GM12891 (cell line): ENCODE data around the gene ECHDC3.

Experiments
- PAX5 ChIP-seq: IDR thresholded peaks from 2 replicates; pipeline ENCODE4 v1.6.1; 2011; ENCODE audit warnings: low read length, moderate library complexity, mild to moderate bottlenecking; ENCODE audit not compliant: insufficient read depth, severe bottlenecking
- POLR2A ChIP-seq: IDR thresholded peaks from 2 replicates; pipeline ENCODE4 v1.6.1; 2011; ENCODE audit warnings: low read depth, low read length, control low read depth
- POLR2AphosphoS5 ChIP-seq: IDR thresholded peaks from 2 replicates; pipeline ENCODE4 v1.6.1; 2011; ENCODE audit warnings: low read depth, low read length, control low read depth
- POU2F2 ChIP-seq: IDR thresholded peaks from 2 replicates; pipeline ENCODE4 v1.6.1; 2011; ENCODE audit warnings: low read depth, mild to moderate bottlenecking, control low read depth, low read length, moderate library complexity
- SPI1 ChIP-seq: IDR thresholded peaks from 2 replicates; pipeline ENCODE4 v1.6.1; 2011; ENCODE audit warnings: low read depth, low read length, control low read depth
- TAF1 ChIP-seq: IDR thresholded peaks from 2 replicates; pipeline ENCODE4 v1.6.1; 2011; ENCODE audit warnings: low read depth, low read length, control low read depth

DNA sequence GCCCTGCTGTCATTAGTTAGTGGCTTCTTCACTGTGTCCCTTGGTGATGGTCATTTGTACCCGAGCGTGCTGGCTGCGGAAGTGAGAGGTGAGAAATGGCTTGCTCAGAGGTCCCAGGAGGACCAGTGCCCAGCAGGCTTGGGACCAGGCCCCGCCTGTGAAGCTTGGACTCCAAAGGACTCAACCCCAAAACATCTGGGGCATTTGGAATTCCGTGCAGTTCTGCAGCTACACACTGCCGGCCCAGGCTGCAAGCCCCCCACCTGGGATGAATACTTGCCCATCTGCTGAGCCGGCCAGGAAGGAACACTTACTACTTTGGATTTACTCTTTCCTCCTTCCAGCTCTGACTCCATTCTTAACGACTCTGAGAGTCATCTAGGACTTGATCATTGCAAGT is 18.0 kb downstream of the ECHDC3 start:
- no peak for TF ChIP-seq POLR2A
- no peak for TF ChIP-seq POLR2AphosphoS5
- no peak for TF ChIP-seq TAF1
- no peak for TF ChIP-seq POU2F2
- TF ChIP-seq SPI1, result no peak
- TF ChIP-seq PAX5, result no peak
